ENCODE results near the gene ACYP2.
"Not testable (repeated sequence)": the region's sequence is repeated elsewhere in the genome, so short reads cannot be mapped to it uniquely, and the experiment has no call there.

ACYP2 gene

DNA sequence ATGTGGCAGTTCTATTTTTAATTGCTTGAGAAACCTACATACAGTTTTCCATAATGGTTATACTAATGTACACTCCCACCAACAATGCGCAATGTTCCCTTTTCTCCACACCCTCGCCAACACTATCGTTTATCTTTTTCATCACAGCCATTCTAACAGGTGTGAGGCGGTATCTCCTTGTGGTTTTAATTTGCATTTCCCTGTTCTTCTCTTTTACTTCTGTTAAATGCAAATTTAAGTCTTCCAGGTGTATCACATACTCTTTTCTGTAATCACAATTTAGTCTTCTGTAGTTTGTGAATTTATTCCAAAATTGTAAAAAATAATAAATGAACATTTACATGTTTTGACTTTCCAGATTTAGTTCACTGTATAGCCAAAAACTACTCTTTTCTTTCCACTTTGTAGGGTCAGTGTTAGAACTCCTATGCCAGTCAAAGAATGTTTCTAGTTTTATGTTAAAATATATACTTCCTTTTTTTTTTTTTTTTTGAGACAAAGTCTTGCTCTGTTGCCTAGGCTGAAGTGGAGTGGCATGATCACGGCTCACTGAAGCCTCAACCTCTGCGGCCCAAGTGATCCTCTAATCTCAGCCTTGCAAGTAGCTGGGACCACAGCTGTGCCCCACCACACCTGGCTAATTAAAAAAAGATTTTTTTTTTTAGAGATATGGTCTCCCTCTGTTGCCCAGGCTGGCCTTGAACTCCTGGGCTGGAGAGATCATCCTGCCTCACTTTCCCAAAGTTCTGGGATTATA lies 15.4 kb upstream of the ACYP2 start:
- no peak for DNase-seq

DNA sequence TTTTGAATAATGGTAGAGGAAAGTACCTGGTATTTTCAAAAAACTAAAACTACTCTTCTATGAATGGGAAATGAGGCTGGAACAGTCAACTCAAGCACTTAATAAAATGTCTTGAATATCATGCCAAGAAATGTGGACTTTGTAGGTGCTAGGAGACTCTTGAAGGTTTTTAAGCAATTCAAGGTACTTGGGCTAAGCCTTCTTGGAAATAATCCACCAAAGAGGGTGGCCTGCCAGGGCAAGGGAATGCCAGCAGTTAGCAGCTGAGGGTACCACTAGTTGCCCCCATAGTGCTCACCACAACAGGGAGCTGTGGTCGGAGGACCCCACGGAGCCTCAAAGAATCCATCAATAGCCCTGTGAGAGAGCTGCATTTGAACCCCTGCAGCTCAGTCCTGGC lies 14.6 kb upstream of the ACYP2 start:
- no peak for DNase-seq

DNA sequence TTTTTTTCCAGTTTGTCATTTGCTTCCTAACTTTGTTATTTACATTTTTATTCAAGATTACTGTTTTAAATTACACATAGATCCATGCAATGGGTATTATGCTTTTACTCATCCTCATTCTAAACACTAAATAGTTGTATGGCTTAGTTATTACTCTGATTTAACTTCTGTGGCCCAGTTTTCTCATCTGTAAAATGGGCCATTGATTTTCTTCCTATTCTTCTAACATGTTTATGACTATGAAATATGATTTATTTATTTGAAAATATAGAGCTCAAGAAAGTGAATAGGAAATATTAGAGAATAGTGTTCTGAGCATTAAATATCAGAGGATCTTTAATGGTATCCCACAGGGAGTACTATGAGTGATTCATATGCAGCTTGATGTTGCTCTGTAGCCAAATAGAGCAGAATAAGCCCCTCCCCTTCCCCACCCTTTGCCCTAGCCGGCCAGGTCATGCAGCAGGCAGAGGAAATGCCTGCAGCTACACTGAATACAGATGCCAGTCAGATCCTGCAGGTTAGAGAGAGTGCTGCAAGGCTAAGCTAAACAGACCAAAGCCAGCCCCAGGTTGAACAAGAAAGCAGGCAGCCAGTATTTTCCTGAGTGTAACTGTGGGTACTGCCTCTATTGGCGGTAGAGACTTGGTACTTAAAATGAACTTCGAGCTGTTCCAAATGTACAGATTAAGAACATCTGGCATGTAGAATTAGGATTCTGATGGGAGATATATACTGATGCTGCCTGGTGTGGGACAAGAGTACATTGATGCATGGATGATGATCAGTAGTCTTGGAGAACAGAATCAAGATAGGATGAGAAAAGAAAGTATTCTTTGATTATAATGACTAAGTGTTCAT lies 11.7 kb upstream of the ACYP2 start:
- DNase-seq: peak; percentile 27 to 56

DNA sequence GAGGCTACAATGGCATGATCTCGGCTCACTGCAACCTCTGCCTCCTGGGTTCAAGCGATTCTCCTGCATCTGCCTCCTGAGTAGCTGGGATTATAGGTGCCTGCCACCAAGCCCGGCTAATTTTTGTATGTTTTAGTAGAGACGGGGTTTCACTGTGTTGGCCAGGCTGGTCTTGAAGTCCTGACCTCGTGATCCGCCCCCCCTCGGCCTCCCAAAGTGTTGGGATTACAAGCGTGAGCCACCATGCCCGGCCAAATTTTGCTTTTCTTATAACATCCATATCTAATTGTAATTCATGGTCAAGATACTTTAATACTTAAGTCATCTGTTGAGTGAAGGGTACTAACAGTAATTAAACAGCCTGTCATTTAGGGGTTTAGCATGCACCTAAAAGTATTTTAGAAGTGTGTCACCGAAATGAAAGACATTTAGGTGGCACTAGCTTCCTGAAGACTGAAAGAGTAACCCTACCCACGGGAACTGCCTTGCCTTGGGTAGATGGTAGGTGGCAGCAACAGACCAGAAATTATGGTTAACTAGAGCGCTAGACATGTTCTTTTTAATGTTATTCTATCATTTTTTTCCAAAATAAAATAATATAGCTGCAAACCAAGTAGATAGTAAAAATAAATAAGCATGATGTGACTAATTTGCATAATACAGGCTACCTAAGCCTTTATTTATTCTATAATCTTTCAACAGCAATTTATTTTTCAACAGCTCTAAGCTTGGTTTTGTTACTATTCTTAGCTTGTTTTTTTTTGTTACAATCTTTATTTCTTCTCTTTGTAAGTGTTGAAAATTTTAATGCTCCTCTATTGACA lies 8.6 kb upstream of the ACYP2 start:
- DNase-seq: peak; percentile 46 to 57

DNA sequence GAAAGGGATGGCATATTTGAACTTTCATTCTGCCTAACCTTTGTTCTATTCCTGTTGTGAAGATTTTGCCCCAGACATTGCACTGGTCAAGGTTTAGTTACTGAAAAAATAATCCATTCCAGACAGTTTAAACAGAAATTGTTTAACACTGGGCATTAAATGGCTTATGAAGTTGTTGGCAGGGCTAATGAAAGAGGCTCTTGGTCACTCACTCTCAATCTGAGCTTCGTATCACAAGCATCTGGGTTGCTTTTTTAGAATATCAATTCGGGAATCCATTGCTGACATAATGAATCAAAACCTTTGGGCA lies 8.0 kb upstream of the ACYP2 start:
- no peak for DNase-seq

DNA sequence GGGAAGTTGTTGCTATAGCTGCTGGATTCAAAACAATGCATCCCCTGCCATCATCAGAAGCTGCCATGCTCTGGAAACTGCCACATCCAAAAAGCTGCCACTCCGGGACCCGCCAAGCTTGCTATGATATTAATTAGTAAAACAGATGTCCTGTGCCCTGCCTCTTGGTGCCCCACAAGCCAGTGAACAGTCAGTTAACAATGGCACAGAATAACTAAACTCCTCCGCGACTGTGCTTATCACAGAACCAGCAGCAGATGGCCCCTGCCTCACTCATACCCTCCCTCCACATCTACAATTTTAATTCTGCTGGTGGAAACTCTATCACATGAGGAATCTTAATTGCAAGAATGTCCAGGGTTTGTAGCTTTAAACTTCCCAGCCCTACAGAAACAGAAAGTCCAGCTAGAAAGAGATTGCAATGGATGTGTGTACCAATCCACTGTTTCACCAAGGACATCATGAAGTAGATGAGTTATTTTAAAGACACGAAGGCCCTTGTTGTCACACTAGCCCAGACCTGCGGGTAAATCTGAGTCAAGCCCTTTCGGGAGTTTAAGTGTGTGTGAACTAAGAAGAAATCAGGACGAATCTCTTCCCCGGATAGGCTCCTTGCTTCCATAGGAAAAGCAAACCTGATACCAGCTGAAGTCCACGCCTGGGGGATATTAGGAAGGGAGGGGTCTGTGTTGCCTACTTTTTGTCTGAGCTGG lies 7.4 kb upstream of the ACYP2 start:
- DNase-seq: no peak

DNA sequence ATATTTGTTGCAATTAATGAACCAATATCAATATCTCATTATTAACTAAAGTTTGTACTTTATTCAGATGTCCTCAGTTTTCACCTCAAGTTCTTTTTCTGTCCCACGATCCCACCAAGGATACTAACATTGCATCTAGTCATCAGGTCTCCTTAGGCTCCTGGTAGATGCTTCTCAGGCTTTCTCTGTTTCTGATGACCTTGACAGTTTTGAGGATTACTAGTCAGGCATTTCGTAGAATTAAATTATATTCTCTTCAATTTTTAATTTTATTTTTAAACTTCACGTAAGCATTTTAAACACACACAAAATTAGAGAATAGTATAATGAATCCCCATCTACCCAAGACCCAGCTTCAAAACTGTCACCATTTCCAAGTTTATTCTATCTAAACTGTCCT lies 5.6 kb upstream of the ACYP2 start:
- DNase-seq: no peak

DNA sequence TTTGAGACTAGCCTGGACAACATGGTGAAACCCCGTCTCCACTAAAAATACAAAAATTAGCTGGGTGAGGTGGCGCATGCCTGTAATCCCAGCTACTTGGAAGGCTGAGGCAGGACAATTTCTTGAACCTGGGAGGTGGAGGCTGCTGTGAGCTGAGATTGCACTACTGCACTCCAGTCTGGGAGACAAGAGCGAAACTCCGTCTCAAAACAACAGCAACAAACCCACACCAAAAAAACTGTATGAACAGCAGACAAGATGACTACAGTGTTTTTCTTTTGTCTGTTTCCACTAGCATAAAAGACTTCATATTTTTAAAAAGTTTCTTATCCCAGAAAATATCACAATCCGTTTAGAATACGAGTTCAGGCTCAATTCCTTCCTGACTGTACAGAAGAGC lies 936 bp upstream of the ACYP2 start:
- not testable (repeated sequence) for DNase-seq

DNA sequence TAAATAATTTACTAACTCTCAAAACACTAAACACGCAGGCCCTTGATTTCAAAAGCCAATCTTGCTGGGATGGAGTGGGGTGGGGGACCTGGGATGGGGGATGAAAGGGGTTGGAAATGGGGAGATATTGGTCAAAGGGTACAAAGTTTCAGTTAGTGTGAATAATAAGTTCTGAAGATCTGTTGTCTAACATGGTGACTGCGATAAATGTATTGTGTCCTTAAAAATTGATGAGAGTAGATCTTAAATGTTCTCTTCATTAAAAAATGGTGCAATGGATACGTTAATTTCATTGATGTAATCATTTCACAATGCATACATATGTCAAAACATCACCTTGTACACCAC lies 505 bp upstream of the ACYP2 start:
- no peak for DNase-seq

DNA sequence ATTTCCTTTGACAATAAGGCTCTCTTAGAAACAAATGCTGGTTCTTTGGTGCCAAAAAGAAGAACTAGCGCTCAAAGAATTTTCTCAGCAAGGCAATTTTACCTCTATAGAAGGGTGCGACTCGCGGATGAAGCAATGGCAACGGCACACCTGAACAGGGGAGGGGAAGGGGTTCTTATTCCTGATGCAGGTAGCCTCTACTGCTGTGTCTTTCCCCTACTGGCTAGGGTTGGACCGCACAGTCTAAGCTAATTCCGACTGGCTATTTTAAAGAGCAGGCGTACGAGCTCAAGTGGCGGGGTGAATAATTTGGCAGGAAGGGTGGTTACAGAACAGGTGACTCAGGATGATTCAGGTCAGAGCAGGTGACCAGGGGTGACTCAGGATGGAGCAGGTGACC lies 1.2 kb downstream of the ACYP2 start:
- not testable (repeated sequence) for DNase-seq

DNA sequence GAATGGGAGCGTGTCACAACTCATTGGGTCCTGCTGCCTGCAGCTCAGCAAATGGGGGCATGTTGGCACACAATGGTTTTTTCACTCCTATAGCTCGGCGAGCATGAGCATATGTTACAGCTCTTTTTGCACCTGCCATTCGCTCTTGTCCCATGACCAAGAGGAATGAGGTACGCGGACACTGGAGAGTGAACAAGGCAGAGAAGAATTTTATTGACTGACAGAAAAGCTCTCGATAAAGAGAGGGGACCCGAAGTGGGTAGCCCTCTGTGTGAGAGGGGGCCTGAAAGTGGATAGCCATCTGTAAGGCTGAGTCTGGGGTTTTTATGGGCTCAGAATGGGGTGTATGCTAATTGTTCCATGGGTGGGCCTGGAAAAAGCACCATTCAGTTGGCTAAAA lies 5.5 kb downstream of the ACYP2 start:
- DNase-seq: no peak

DNA sequence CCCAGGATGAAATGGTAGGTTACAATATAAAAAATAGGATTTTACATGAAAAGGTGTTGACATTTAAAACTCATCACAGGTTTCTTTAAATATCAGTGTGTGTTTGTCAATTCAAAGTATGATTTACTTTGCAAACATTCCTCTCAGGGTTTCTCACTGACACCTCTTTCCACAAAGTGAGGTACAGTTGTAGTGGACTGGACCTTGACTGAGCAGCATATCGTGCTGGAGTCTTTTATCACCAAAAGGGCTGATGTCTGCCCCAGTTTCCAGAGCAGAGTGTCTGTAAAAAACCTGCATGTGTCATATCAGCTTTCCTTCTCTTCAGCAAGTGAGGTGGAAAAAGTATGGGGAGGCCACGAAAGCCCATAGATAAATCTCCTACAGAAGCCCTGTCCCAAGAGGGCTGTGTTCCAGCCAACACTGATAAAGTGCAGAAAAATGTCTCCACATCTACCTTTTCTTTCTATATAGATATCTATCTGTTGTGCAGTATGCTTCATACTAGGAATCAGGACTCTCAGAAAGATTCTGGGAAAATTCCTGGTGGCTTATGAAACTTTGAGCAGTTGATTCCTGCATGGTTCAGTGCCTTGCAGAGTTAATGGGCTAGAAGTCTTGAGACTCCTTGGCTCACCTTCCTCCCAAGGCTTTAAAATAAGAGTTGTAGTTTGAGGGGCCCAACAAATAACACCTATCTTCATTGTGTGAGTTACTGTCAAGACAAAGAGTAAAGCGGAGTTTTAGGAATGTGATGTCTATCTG lies 6.9 kb downstream of the ACYP2 start:
- no peak for DNase-seq

DNA sequence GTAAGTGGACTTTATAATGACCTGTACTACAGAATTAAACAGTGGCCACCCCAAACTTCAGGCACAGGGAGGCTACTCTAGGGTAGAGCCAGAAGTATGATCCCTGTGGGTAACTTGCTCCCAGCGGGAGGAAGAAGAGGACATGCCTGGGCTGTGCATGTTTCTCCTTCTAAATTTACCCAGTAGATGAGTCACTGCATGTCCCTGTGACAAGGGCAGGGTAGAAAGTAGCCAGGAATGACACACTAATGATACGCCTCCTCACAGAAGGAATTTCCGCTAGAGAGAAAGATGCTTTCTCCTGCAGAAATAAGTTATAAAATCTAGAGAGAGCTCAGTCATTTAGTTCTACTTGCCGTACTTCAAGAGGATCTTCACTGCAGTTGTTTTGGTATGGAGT lies 7.5 kb downstream of the ACYP2 start:
- DNase-seq: no peak

DNA sequence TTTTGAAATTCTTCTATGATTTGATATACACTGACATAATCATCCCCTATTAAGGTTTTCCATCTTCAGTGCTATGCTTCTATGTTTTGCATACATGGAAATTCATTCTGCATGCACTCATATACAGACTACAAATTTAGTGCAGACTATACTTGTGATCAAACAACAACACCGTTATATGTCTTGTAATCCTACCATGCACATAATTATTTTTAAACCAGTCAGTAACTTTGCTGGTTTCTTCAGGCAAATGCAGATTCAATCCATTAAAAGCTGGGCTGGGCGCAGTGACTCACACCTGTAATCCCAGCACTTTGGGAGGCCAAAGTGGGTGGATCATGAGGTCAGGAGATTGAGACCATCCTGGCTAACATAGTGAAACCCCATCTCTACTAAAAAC lies 11.8 kb downstream of the ACYP2 start:
- not testable (repeated sequence) for DNase-seq

DNA sequence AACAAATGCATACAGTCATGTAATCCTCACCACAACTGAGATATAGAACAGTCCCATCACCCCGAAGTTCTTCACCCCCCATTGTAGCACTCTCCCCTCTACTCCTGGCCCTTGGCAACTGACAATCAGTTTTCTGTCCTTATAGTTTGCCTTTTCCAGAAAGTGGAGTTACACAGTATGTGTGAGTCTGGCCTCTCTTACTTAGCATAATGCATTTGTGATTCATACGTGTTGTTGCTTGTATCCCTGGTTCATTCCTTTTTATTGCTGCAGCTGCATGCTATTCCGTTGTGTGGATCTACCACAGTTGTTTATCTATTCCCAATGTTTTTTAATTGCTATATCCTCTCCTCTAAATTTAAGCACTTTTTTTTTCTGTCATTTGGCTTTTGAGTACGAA lies 17.6 kb downstream of the ACYP2 start:
- no peak for DNase-seq

DNA sequence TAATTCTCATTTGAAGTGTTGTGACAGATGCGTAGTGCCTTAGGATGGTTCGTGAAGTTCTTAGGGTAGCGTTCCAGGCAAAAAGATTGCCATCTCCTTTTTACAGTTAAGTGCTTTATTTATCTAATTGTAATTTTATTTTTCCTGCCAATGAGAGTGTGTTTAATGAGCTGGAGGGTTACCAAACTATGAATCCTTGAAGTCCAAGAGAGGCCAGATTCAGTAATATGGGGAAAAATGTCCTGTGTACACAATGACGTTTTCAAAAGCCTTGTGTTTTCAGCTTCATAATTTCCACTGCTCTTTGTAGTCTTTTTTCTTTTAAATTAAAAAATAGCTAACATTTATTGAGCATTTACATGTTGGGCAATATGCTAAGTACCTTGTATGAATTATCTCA lies 23.8 kb downstream of the ACYP2 start:
- DNase-seq: no peak

DNA sequence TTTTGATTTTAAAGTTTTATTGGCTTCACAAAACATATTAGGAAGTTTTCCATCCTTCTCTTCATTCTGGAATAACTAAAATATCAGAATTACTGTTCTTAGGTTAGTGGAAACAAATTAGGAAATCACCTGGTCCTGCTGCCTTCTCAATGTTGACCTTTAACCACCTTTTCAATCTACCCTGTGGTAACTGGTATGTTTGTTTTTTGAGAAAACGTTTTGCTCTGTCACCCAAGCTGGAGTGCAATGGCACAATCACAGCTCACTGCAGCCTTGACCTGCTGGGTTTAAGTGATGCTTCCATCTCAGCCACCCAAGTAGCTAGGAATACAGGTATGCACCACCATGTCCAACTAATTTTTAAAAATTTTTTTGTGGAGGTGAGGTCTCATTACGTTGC lies 28.4 kb downstream of the ACYP2 start:
- no peak for DNase-seq

DNA sequence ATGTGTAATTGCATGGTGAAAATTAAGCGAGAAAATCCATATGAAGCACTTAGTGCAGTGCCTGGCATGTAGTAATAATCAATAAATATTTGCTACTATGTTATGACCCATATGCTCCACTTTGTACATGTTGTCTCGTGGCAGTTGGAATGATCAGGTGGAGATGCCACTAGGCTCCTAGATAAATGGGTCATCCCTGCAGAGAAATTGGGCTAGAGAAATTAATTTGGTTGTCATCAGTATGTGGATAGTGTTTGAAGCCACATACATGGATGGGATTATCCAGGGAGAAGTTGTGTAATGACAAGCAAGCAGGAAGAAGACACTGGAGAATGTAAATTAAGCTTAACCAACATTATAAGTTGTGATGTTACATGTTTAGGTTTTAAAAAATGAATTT lies 33.0 kb downstream of the ACYP2 start:
- no peak for DNase-seq

DNA sequence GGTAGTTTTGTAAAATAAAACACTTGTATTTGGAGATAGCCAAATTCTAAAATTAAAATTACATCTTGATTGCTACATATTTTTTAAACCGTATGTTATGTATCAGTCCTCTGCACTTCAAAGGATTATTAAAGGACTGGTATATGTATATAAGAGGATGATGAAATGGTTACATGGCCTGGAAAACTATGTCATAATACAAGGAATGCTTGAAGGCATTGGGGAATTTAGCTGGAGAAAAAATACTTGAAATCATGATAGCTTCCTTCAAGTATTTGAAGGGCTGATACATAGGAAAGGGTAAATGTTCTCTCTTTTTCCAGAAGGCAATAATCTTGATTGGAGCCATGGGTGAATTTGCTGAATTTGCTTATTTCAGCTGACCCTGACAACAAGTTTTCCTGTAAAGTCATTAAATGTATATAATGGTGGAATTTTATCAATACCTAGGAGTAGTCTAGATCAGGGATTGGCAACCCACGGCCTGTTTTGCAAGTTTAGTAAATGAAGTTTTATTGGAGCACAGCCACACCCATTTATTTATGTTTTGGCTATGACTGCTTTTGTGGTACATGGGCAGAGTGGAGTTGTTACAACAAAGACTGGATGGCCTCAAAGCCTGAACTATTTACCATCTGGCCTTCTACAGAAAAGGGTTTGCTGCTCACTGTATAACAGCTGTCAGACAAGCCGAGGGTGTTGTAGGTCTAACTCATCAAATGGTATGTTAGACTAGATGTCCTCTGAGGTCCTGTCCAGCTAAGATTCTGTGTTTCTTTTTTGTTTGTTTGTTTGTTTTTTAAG lies 34.4 kb downstream of the ACYP2 start:
- DNase-seq: no peak

DNA sequence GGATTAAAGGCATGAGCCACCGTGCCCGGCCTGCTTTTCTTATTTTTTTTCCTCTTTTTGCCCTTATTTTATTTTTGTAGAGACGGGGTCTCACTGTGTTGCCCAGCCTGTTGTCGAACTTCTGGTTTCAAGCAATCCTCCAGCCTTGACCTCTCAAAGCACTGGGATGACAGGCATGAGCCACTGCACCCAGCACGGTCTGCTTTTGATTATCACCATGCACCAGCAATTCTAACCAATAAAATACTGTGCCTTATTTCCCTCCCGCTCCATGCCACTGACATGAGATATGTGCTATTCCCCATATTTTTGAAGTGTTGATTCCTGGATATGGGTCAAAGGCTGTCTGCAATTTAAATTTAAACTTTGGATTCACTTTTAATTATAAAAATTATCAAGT lies 42.9 kb downstream of the ACYP2 start:
- DNase-seq: no peak

DNA sequence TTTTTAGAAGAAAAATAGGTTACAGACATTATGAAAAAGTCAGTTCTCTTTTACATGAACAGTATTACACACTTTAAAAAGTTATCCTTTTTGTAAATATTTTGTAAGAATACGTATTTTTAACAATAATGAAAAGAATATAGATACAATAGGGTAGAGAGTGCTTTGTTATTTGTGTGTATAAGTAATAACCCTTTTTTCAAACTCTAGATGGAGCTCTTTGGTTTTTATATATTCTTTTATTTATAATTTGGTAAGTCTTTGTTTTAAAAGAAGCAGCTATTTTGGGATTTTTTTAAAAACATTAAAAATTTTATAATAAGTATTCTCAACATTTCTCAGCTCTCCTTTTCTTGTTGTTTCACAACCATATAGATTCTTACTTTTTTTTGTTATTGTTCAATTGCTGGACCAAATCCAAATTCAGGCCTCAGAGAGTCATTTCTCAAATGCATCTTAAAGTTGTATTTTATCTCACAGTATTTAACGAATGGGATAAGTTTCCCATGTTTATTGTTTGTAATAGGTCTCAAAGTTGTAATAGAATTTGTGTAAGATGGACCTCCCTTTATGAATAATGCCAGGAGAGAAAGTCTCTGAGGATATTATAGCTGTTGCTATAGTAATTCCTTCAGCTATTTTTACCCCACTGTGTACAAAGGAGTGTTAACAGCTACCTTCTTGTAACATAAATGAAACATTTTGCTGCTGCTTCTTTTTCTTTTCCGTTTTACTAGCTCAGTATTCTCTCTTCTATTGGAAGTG lies 46.4 kb downstream of the ACYP2 start:
- peak in 1 of 2 experiments; percentile 21 for DNase-seq
